SJSA1 (cell line): ENCODE measurements around the gene SEC22C. TPM values are rescaled to one million over a fixed set of nuclear protein-coding genes. Genes with fewer than 3 reads are reported as not detected.

Experiments used
- DNase-seq, 2 experiments: peaks; one replicate each; pipeline ENCODE4 v3.0.0-alpha.2; 2015 to 2020; ENCODE audit warnings: low spot score in 2 of 2, low read depth in 1 of 2
- H3K27ac ChIP-seq: fragments of 250-450 bp; sonication (Bioruptor Pico); 2 replicates; pipeline ENCODE4 v1.5.1; 2020; ENCODE audit warnings: mild to moderate bottlenecking, moderate library complexity
- H3K27me3 ChIP-seq: fragments of 250-450 bp; sonication (Bioruptor Pico); replicated peaks from 2 replicates; pipeline ENCODE4 v1.5.1; 2020; ENCODE audit warnings: mild to moderate bottlenecking, moderate library complexity
- H3K36me3 ChIP-seq: fragments of 250-450 bp; sonication (Bioruptor Pico); 2 replicates; pipeline ENCODE4 v1.5.1; 2020; ENCODE audit warnings: mild to moderate bottlenecking
- H3K4me1 ChIP-seq: fragments of 250-450 bp; sonication (Bioruptor Pico); replicated peaks from 2 replicates; pipeline ENCODE4 v1.6.1; 2021; ENCODE audit warnings: mild to moderate bottlenecking
- H3K4me3 ChIP-seq: fragments of 250-450 bp; sonication (Bioruptor Pico); 2 replicates; pipeline ENCODE4 v1.5.1; 2020; ENCODE audit warnings: mild to moderate bottlenecking
- H3K9me3 ChIP-seq: fragments of 250-450 bp; sonication (Bioruptor Pico); replicated peaks from 2 replicates; pipeline ENCODE4 v1.5.1; 2020; ENCODE audit warnings: mild to moderate bottlenecking
- total RNA-seq: library from RNA; depleted of rRNA; stranded (reverse); fragments of >200 nt; shearing (Covaris generic); gene quantifications from 2 replicates; pipeline ENCODE4 v1.2.3, GENCODE V29; 2014

Gene SEC22C
- total RNA-seq, 1 experiment from 2014 or later, result 78.7 TPM

DNA sequence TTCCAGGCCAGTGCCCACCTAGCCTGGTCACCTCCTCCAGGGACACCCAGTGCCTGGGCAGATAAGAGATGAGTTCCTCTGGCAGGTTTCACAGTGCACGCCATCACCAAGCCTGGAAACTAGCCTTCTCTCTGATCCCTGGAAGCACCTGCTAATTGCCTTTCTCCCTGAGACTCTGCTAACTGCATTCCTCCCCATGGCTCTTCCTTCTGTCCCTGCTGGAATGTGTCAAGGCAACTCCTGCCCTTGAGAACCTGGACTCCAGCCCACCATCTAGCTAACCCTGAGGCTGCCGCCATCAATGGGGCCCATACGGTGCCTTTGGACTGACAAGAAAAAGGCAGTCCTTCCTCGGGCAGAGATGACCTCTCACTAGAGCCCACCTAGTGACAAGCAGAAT lies 60.9 kb downstream of the SEC22C start:
- no peak for DNase-seq
- no peaks in the 10 kb centered on the region for H3K4me1 ChIP-seq
- no peaks in the 10 kb centered on the region for H3K9me3 ChIP-seq
- no peaks in the 10 kb centered on the region for H3K27me3 ChIP-seq
- no peaks in the 10 kb centered on the region for H3K36me3 ChIP-seq
- H3K27ac ChIP-seq, result no peak overlapping the region
- no peak overlapping the region for H3K4me3 ChIP-seq

DNA sequence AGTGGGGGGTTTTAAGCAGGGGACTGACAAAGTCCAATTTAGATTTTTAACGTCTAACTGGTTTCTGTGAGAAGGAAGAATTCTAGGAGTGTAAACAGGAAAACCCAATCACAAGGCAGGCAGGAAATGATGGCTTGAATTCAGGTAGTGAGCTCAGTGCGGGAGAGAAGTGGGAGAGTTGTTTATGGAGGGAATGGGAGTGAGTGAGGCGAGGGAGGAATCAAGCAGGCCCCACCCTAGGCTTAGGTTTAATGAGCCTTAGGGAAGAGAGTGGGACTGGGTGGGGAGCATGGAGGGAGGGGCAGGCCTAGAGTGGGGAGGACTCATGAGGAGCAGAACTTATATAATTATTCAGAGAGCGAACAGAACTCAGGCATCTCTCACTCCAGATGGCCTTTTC lies 61.4 kb downstream of the SEC22C start:
- no peak overlapping the region for H3K27ac ChIP-seq
- no peaks in the 10 kb centered on the region for H3K9me3 ChIP-seq
- no peaks in the 10 kb centered on the region for H3K27me3 ChIP-seq
- no peak for DNase-seq
- no peaks in the 10 kb centered on the region for H3K36me3 ChIP-seq
- no peaks in the 10 kb centered on the region for H3K4me1 ChIP-seq
- H3K4me3 ChIP-seq, result no peak overlapping the region

DNA sequence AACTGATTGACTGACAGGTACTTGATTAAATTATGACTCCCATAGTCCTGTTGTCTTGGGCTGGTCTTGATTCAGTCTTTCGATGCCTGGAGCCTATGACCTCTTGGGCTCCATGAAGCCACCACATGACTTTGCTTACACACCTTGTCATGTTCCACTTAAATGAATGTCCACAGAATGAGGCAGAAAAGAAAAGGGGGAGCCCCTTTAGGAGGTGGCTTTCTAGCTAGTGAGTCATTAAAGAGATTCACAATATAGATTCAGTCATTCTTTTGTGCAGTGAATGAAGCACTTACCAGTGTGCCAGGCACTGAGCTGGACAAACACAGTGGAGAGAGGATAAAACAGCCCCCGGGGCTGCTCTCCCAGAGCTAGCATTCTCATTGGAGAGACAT lies 62.2 kb downstream of the SEC22C start:
- Histone ChIP-seq H3K27me3 (no peaks in the 10 kb centered on the region), H3K4me1 (no peaks in the 10 kb centered on the region), H3K9me3 (no peaks in the 10 kb centered on the region), H3K36me3 (no peaks in the 10 kb centered on the region), H3K27ac (no peak overlapping the region), H3K4me3 (no peak overlapping the region)
- no peak for DNase-seq

DNA sequence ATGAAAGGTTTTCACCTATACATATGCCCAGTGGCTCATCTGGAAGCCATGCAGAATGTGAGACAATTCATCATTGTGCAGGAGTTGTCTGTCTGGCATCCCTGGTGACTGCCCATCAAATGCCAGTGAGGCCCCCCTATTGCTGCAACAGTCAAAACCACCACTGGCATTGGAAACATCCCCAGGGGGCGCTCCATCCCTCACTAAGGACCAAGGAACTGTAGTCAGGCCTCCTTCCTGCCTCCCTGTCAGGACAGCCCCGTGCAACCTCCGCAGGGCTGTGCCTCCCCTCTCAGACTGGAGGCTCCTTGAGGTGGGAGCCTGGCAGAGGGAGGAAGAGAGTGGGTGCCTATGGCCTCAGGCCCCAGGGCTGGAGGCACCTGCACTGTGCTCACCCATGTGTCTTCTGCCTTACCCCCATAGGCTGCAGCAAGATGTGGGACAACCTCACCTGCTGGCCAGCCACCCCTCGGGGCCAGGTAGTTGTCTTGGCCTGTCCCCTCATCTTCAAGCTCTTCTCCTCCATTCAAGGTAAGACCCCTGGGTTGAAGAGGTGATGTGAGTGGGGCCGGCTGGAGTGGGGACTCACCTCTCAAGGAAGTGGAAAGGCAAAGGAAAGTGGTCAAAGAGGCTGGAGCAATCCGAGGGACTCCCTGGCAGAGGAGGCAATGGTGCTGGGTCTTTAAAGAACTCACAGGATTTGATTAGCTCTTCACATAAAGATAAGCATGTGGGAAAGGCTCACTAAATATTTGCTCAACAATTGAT lies 62.8 kb downstream of the SEC22C start:
- H3K36me3 ChIP-seq, result no peaks in the 10 kb centered on the region
- no peaks in the 10 kb centered on the region for H3K27me3 ChIP-seq
- no peaks in the 10 kb centered on the region for H3K9me3 ChIP-seq
- H3K27ac ChIP-seq, result no peak overlapping the region
- DNase-seq, result no peak
- H3K4me3 ChIP-seq, result no peak overlapping the region
- no peaks in the 10 kb centered on the region for H3K4me1 ChIP-seq

DNA sequence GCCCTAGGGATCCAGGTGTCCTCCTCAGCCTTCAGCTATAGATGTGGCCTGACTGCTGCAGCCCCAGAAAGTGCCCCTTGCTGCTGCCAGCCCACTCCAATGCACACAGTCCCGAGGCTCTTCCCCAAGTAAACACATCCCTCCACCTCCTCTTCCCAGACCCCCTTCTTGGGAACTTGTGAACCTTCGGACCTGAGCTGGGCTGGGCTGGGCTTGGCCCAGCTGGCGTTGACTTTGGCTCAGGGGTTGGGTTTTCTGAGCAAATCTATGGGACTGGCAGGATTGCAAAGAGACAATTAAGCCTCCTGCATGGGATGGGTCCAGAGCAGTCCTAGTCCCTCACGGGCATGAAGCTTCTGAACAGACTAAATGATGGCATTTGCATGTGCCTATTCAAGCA lies 64.7 kb downstream of the SEC22C start:
- no peak overlapping the region for H3K27ac ChIP-seq
- no peaks in the 10 kb centered on the region for H3K4me1 ChIP-seq
- no peaks in the 10 kb centered on the region for H3K27me3 ChIP-seq
- no peaks in the 10 kb centered on the region for H3K36me3 ChIP-seq
- no peak overlapping the region for H3K4me3 ChIP-seq
- DNase-seq, result no peak
- no peaks in the 10 kb centered on the region for H3K9me3 ChIP-seq

DNA sequence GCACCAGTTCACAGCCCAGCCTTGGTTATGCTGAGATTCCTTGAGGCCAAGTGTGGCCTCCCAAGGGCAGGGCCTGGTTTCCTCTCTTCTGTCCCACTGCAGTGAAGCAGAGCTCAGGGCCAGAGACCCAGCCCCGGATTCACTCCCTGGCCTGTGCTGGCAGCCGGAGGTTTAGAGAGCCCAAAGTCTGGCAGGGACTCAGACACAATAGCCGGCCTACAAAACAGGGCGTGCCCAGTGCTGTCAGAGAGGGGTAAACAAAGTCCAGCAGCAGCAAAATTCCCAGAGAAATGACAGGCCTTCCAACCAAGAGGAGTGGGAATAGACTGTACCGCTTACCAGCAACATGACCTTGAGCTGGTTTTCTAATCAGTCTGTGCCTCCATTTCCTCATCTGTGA lies 65.3 kb downstream of the SEC22C start:
- Histone ChIP-seq H3K9me3 (no peaks in the 10 kb centered on the region), H3K27me3 (no peaks in the 10 kb centered on the region), H3K27ac (no peak overlapping the region), H3K4me1 (no peaks in the 10 kb centered on the region), H3K36me3 (no peaks in the 10 kb centered on the region), H3K4me3 (no peak overlapping the region)
- DNase-seq, result no peak

DNA sequence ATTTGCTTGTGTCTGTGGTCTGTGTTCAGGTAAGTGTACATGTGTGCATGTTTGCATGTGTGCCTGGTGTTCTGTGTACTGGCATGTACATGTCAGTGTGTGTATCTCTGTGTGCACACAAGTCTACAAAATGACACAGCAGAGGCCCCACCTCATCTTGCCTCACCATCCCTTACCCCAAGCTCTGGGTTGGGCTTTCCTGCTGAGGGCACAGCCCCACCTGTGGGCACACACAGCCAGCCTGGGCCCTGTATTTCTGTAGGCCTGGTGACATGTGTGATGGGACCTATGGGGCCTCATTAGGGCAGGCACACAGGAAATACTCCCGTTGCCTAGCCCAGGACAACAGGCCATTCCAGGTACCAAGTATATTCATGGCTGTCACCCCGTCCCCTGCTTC lies 65.8 kb downstream of the SEC22C start:
- Histone ChIP-seq H3K4me1 (no peaks in the 10 kb centered on the region), H3K9me3 (no peaks in the 10 kb centered on the region), H3K4me3 (no peak overlapping the region), H3K27me3 (no peaks in the 10 kb centered on the region), H3K27ac (no peak overlapping the region), H3K36me3 (no peaks in the 10 kb centered on the region)
- no peak for DNase-seq

DNA sequence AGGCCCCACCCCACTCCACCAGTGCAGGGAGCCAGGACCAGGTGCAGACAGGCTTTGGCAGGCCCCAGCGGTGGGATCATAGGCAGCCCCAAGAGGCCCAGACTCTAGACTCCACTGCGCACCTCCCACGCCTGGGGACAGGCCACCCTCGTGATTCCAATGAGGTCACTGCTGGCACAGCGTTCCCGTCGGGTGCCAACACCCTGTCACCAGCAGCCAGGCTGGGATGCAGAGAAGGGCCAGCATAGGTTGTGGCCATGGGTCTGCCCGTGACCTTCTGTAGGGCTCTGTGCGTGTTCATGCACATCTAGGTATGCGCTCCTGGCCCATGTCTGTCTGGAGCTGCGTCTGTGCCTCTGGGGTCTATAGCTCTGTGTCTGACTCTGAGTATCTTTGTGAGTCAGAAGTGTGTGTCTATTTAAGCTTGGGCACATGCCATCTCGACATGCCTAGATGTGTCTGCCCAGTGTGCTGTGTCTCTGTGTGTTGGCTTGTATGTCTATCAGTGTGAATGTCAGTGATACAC lies 66.3 kb downstream of the SEC22C start:
- Histone ChIP-seq H3K27ac (no peak overlapping the region), H3K4me3 (no peak overlapping the region), H3K27me3 (no peaks in the 10 kb centered on the region), H3K36me3 (no peaks in the 10 kb centered on the region), H3K9me3 (no peaks in the 10 kb centered on the region), H3K4me1 (no peaks in the 10 kb centered on the region)
- DNase-seq, result no peak

DNA sequence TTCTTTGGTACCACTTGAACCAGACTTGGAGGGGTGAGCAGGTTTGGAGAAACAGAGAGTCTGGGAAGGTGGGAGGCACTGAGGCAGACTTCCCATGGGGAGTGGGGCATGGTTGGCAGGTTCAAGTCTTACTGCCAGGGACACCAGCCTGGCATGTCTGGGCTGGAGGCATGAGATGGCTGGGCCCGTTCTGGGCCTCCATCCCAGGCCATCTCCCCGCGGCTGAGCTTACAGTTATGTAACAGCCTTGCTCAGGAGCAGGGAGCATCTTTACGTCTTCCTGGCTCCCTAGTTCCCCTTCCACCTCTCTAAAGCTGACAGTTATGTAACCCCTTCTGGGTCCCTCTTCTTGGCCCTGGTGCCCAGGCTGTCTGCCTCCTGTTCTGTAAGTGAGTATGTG lies 66.9 kb downstream of the SEC22C start:
- no peak overlapping the region for H3K27ac ChIP-seq
- no peaks in the 10 kb centered on the region for H3K27me3 ChIP-seq
- no peaks in the 10 kb centered on the region for H3K4me1 ChIP-seq
- no peaks in the 10 kb centered on the region for H3K9me3 ChIP-seq
- no peaks in the 10 kb centered on the region for H3K36me3 ChIP-seq
- no peak for DNase-seq
- H3K4me3 ChIP-seq, result no peak overlapping the region

DNA sequence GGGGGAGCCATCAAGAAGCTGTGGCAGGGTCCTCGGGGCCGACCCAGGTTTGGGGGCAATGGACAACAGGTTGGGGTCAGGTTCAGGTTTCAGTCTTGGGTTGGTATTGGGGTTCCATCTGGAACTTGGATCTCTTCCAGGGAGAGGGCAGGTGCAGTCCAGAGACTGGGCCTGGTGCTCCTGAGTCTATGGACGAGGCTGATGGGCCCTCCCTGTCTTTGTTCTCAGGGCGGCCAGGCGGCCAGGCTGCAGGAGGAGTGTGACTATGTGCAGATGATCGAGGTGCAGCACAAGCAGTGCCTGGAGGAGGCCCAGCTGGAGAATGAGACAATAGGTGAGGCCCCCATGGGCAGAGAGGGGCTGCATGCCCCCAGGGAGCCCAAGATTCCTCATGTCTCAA lies 68.2 kb downstream of the SEC22C start:
- Histone ChIP-seq H3K4me1 (no peaks in the 10 kb centered on the region), H3K36me3 (no peaks in the 10 kb centered on the region), H3K9me3 (no peaks in the 10 kb centered on the region), H3K4me3 (no peak overlapping the region), H3K27ac (no peak overlapping the region), H3K27me3 (no peaks in the 10 kb centered on the region)
- DNase-seq, result no peak

DNA sequence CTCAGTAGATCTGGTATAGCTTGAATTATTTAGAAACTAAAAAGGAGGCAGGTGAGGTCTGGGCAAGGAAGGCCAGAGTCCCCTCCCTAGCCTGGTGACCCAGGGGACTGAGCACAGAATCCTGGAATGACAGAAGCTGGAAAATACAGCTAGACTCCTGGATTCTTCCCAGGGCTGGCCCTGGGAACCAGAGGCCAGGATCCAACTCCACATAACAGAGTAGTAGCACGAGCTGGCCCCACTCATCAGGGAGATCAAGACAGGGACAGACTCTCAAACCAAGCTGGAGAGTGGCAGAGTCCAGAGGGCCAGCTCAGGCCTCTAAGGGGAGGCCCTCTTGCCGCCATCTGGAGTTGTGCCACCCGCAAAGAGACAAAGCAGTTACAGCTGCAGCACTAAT lies 68.6 kb downstream of the SEC22C start:
- no peaks in the 10 kb centered on the region for H3K9me3 ChIP-seq
- no peak overlapping the region for H3K4me3 ChIP-seq
- no peaks in the 10 kb centered on the region for H3K36me3 ChIP-seq
- H3K27me3 ChIP-seq, result no peaks in the 10 kb centered on the region
- no peak overlapping the region for H3K27ac ChIP-seq
- no peaks in the 10 kb centered on the region for H3K4me1 ChIP-seq
- no peak for DNase-seq

DNA sequence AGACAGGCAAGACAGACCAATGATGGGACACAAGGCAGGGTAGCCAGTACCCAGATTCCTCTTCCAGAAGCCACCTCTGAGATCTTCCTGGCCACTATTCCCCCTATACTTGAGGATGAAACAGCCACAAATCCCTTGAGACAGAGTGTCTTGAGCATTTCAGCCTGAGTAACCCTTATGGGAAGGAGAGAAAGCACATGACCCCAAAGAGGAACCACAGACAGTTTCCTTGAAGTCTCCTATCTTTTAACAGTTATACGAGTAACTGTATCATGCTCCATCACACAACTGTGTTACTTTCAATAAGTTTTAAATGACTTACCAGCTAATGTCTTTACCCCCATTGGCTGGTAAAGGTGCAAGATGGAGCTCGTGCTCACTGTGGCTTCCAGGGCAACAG lies 70.0 kb downstream of the SEC22C start:
- no peaks in the 10 kb centered on the region for H3K4me1 ChIP-seq
- H3K4me3 ChIP-seq, result no peak overlapping the region
- no peaks in the 10 kb centered on the region for H3K36me3 ChIP-seq
- H3K9me3 ChIP-seq, result no peaks in the 10 kb centered on the region
- no peak for DNase-seq
- no peak overlapping the region for H3K27ac ChIP-seq
- H3K27me3 ChIP-seq, result no peaks in the 10 kb centered on the region

DNA sequence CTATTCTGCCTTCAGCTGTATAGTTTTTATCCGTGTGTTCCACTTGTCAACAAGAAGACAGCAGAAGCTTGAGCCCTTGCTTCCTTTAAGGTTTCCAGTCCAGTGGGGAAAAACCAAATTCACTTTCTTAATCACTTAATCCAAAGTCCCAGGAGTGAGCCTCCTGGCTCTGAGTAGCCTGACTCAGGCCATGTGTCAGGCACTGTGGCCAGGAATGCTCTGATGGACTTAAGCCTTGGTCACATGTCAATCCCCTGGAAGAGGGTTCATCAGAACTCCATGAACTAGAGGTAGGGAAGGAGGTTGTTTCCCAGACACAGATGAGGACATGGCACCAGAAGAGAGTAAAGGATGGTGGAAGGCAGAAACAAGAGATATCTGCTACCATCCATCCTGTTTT lies 70.6 kb downstream of the SEC22C start:
- DNase-seq, result no peak
- H3K36me3 ChIP-seq, result no peaks in the 10 kb centered on the region

DNA sequence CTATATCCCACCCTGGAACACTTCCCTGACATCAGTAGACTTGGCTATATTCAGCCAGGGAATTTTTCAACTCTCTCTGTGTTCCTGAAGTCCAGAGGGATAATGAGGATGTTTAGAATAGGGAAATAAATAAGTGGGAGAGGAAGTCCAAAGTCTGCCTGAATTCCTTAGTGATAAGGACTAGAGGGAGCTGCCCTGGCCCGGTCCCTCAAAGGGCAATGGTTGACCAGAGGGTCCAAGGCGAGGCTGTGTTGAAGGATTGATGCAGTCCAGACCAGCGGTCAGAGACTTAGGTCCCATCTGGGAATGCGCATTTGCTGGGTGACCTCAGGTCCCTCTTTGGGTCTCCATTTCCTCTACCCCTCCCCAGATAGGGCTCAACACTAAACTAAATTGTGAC lies 71.4 kb downstream of the SEC22C start:
- H3K36me3 ChIP-seq, result no peaks in the 10 kb centered on the region
- no peak overlapping the region for H3K27ac ChIP-seq
- no peak for DNase-seq
- H3K4me3 ChIP-seq, result no peak overlapping the region
- no peaks in the 10 kb centered on the region for H3K4me1 ChIP-seq
- no peaks in the 10 kb centered on the region for H3K27me3 ChIP-seq
- no peaks in the 10 kb centered on the region for H3K9me3 ChIP-seq

More for the DNA sequence above, 70.6 kb downstream of the SEC22C start:
- Histone ChIP-seq H3K4me1 (no peaks in the 10 kb centered on the region), H3K27ac (no peak overlapping the region), H3K9me3 (no peaks in the 10 kb centered on the region), H3K4me3 (no peak overlapping the region), H3K27me3 (no peaks in the 10 kb centered on the region)

DNA sequence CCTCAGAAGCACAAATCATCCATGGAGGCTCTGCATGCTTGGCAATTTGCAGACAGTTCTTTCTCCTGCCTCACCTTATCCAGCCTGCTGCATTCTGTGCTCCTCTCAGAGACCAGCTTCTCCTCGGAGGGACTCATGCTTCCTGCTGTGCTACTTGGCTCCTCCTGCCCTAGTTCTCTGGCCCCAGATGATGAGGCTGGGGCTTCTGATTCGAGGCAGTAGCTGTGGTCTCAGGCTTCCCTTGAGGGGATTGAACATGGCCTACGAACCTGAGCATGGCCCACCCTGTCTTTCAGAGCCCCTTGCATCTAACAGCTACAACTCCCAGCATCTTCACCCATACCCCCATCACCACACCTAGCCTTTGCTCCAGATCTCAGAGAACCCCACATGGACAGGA lies 72.7 kb downstream of the SEC22C start:
- H3K27ac ChIP-seq, result no peak overlapping the region
- no peak for DNase-seq
- no peaks in the 10 kb centered on the region for H3K36me3 ChIP-seq
- no peak overlapping the region for H3K4me3 ChIP-seq
- no peaks in the 10 kb centered on the region for H3K27me3 ChIP-seq
- no peaks in the 10 kb centered on the region for H3K4me1 ChIP-seq
- H3K9me3 ChIP-seq, result no peaks in the 10 kb centered on the region
